Astrocyte of the cerebellum (primary cell): ENCODE measurements around the gene GTF2H2C.
"Not testable (repeated sequence)": the region's sequence is repeated elsewhere in the genome, so short reads cannot be mapped to it uniquely, and the experiment has no call there.

ENCODE experiments used
- DNase-seq: peaks from one replicate; pipeline ENCODE4 v3.0.0-alpha.2; 2011; ENCODE audit warnings: low read depth
- H3K4me3 ChIP-seq: 2 replicates; pipeline ENCODE4 v1.5.1; 2011; ENCODE audit warnings: mild to moderate bottlenecking, low read depth, low read length, moderate library complexity
- in situ Hi-C: cut with HindIII; loops from 2 replicates; pipeline ENCODE4 v1.10.0; 2017; ENCODE audit warnings: low sequenced_read_pairs

GTF2H2C gene

DNA sequence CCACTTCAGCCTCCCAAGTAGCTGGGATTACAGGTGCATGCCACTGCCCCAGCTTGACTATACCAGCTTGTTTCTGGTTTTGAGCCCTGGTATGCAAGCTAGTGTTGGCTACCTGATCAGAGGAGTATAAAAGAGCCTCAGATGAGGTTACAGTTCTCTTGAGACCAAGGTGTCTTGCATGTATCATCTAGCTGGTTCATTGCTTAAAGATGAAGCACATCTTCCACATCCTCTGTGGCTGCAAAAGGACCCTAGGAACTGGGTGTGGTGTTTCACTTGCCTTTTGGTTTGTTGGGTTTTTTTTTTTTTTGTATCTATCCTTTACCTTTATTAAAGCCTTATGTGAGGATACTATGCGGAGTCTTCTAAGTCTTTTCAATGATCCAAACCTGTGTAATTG, 47.8 kb downstream of the GTF2H2C start:
- in situ Hi-C loops, H3K4me3 ChIP-seq, DNase-seq: not testable (repeated sequence)

GRCh38 chr5:69608861-69609496, 49.0 kb downstream of the GTF2H2C start:
- H3K4me3 ChIP-seq, DNase-seq, in situ Hi-C loops: not testable (repeated sequence)

- H3K4me3 ChIP-seq, in situ Hi-C loops, DNase-seq: not testable (repeated sequence)
These were observed 54.9 kb downstream of the GTF2H2C start for GRCh38 chr5:69614843-69615242.

- DNase-seq, in situ Hi-C loops, H3K4me3 ChIP-seq: not testable (repeated sequence)
These were observed 71.9 kb downstream of the GTF2H2C start for GRCh38 chr5:69631879-69632278.
